Uterus (tissue), 2 donors: ENCODE results near the gene SIPA1L3.

Source experiments
- POLR2A ChIP-seq, 2 donors: fragments of 450-650 bp; IDR thresholded peaks; one replicate each; pipeline ENCODE4 v1.6.1; 2016; ENCODE audit warnings: antibody characterized with exemption in 2 of 2, mild to moderate bottlenecking in 1 of 2, moderate library complexity in 1 of 2
- TF ChIP-seq, protein P1 (sequence below), 4 experiments: fragments of 200-600 bp in 2 of 4; fragments of 450-650 bp in 2 of 4; sonication (generic) in 2 of 4; IDR thresholded peaks; one replicate each; pipeline ENCODE4 v1.5.1; 2016 to 2019; ENCODE audit warnings: antibody characterized with exemption in 4 of 4, mild to moderate bottlenecking in 2 of 4, moderate library complexity in 1 of 4

DNA sequence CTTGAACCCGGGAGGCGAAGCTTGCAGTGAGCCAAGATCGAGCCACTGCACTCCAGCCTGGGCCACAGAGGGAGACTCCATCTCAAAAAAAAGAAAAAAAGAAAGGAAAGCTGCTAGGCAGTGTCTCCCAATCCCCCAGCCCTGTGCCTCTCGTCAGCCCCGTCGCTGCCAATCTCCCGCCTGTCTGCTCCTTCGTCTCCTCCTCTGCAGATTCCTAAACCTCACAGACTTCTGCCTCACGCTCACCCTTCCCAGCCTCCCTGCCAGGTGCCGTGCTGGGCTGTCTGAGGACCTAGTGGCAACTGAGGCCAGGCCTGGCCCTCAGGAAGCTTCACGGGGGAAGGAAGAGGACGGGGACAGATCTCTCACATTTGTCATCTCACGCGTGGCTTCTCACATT, 295.5 kb downstream of the SIPA1L3 start:
- no peak for TF ChIP-seq POLR2A (IDR thresholded peaks at IDR 0.05)
- TF ChIP-seq, protein P1, sequence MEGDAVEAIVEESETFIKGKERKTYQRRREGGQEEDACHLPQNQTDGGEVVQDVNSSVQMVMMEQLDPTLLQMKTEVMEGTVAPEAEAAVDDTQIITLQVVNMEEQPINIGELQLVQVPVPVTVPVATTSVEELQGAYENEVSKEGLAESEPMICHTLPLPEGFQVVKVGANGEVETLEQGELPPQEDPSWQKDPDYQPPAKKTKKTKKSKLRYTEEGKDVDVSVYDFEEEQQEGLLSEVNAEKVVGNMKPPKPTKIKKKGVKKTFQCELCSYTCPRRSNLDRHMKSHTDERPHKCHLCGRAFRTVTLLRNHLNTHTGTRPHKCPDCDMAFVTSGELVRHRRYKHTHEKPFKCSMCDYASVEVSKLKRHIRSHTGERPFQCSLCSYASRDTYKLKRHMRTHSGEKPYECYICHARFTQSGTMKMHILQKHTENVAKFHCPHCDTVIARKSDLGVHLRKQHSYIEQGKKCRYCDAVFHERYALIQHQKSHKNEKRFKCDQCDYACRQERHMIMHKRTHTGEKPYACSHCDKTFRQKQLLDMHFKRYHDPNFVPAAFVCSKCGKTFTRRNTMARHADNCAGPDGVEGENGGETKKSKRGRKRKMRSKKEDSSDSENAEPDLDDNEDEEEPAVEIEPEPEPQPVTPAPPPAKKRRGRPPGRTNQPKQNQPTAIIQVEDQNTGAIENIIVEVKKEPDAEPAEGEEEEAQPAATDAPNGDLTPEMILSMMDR (IDR thresholded peaks at IDR 0.05) = no peak
